Inflammatory macrophage treated with lipopolysaccharide for 4 hours (primary cell): ENCODE data around the gene ENTPD1.

Experiments used
- DNase-seq: peaks from one replicate; pipeline ENCODE4 v3.0.0-alpha.2; 2020

The ENTPD1 gene

DNA sequence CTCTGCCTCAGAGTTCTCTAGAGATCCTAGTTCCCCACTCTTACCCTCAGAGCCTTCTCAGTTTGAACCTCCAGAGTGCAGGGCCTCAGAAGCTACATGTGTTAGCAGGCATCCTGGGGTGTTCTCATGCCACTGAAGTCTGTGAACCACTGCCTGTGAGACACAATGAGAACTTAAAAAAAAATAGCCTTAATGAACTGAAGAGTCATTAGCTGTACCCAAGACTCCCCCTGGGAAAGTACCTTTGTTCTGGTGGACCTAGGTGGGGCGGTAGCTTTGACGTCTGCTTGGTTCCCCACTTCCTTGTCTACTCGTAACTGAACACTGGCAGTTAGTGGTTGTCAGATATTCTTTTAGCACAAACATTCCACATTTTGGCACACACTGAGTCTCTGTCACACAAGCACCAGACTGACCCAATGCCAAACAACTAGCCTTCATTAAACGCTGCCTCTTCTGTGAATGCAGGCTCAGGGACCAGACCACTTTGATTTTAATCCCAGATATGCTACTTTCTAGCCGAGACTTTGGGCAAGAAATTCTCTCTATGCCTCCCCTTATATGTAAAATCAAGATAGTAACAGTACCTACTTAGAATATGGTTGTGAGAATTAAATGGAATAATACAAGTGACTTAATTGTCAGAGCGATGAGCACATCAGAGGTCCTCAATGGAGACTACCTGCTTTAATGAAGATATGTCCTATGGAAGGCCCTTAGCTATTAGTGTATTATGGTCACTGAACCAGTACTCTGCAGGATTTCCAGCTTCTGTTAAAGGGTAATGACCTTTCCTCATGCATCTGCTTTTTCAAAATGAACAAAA, 76.5 kb downstream of the ENTPD1 start:
- DNase-seq: peak; percentile 11

DNA sequence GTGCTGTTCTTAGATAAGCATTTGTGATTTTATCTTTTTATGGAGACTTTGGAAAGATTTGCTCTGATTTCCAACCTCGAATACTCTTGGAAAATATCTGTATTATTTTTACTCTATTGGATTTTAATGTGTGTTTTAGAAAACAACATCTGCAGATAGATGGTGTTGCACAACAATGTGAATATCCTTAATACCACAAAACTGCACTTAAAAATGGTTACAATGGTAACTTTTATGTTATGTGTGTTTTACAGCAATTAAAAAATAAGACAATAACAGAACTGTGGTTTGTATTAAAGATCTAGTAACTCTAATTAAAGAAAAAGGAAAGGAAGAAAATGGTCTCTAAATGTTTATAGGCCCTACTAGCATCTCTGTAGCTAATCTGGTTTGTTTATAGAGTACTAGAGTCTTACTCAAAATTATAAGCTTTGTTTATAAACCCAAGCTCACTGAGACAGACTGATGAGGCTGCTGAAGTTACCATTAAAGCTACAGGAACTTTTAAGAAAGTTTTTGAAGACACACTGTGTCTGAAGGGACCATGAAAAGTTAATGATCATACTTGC, 77.2 kb downstream of the ENTPD1 start:
- no peak for DNase-seq

DNA sequence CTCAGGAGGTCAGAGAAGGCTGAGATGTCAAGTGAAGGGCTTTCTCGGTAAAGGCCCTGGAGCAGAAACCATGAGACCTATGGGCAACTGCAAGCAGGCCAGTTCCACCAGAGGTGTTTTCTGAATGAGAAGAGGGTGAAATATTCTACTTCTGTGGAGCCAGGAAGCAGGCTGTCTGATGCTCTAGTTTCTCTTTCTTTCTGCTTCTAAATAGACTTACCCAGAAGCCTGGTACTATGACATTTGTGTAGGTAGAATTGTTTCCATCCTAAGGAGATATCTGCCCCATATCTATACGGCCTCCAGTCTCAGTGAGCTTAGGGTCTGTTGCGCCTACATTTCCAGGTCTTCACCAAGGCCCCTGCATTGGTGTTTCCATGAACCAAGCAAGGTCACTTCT, 78.4 kb downstream of the ENTPD1 start:
- no peak for DNase-seq

DNA sequence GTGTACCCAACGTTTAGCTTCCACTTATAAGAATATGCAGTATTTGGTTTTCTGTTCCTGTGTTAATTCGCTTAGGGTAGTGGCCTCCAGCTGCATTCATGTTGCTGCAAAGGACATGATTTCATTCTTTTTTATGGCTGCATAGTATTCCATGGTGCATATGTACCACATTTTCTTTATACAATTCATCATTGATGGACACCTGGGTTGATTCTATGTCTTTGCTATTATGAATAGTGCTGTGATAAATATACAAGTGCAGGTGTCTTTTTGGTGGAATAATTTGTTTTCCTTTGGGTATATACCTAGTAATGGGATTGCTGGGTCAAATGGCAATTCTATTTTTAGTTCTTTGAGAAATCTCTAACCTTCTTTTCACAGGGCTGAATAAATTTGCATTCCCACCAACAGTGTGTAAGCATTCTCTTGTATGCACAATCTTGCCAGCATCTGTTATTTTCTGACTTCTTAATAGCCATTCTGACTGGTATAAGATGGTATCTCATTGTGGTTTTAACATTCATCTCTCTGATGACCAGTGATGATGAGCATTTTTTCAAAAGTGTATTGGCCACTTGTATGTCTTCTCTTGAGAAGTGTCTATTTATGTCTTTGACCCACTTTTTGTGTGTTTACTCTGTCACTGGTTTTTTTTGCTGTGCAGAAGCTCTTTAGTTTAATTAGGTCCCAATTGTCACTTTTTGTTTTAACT, 79.3 kb downstream of the ENTPD1 start:
- no peak for DNase-seq

DNA sequence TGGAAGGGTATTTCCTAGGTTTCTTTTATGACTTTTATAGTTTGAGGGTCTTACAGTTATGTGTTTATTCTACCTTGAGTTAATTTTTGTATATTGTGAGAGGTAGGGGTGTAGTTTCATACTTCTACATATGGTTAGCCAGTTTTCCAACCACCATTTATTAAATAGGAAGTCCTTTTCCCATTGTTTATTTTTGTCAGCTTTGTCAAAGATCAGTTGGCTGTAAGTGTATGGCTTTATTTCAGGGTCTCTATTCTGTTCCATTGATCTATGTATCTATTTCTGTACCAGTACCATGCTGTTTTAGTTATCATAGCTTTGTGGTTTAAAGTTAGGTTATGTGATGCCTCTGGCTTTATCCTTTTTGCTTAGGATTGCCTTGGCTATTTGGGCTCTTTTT, 79.9 kb downstream of the ENTPD1 start:
- DNase-seq: no peak

DNA sequence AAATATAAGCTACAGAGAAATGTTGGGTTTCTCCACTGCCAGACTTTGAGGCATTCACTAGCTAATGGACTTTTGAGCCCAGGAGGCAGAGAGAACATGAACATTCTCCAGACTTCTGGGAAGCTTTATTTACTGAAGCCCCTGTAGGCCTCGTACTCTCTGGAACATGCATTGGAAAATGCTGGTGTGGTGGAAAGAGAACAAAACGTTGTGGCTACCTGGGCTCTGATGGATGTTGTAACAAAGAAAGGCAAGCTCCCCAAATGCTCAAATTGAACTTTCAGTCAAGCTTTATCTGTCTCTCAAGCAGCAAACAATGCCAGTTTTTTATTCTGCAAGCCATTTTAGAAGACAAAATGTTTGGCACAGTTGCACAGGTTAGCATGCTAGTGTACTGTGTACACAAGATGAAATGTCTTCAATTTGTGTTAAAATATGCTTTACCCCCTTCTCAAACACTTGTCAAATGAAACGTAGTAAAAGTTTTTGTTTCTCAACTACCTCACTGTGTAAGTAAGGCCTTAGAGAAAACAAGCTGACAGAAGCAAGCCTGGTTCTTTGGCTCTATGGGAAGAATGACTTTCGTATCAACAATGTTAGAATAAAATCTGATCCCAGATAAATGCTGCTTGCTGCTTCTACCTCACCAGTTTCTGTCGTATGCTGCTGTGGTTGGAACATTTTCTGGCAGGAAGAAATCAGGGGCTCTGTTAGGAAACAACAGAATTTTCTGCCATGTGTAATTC, 80.8 kb downstream of the ENTPD1 start:
- DNase-seq: no peak

DNA sequence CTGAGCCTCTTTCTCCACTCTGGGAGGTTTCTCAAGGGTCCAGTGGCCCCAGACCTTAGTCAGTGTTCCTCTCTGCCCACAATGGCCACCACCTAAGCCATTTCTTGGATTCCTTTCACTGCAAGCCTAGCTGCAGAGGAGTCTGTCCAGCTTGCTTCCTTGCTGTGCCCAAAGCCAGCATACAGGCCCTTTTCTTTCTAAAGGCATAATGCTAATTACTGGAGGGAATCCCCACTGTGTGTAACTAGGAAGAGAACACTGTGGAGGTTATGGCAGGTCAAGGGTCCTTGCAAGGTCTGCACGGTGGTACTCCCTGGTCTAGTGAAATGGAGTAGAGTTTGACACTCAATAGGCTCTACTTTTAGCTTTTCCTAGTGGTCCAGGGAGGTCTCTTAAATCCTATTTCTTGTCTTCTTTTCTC, 81.4 kb downstream of the ENTPD1 start:
- peak; percentile 70 for DNase-seq

DNA sequence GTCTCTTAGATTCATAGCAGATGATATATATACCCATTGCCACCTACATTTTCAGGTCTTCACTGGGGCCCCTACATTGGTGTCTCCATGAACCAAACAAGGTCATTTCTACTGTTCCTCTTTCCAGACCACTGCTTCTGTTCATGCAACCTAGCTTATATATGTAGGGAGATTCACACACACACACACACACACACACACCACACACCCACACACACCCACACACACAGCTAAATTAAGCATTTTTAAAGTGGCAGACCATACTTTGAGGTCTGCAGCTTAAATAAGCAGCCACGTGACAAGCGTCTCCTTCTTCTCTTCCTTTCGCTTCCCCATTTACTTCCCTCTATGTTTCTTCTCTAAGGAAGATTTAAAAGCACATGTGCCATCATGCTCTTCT, 81.8 kb downstream of the ENTPD1 start:
- peak; percentile 80 for DNase-seq

DNA sequence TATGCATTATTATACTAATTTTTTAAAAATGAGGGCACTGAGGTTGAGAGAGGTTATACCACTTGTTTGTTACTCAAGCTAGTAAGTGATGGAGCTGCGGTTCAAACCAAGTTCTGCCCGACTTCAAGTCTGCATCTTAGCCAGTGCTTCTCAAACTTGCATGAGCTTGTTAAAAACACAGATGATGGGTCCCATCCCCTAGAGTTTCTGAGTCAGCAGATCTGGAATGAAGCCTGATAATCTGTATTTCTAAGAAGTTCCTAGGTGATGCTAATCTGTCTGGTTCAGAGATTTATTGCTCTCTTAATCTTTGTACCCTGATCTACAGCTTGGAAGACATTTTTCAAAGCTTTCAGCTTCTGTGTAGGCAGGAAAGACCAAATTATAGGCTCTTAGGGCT, 84.2 kb downstream of the ENTPD1 start:
- no peak for DNase-seq

DNA sequence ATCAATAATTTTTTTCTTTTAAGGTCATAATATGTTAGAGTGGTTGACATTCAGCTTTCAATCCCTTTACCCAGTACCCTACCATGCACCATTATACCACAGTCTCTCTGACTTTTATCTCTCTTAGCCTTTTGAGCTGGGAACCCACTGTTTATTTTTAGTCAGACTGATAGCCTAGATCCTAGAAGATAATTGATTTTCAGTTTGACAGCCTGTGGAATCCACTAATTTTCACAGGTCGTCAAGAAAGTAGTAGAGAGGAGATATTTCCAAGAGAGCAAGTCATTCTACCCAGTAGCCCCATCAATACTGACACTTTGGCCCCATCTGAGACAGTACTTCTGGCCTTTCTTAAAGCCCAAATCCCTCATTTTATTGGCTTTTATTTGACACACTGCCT, 84.7 kb downstream of the ENTPD1 start:
- DNase-seq: no peak

DNA sequence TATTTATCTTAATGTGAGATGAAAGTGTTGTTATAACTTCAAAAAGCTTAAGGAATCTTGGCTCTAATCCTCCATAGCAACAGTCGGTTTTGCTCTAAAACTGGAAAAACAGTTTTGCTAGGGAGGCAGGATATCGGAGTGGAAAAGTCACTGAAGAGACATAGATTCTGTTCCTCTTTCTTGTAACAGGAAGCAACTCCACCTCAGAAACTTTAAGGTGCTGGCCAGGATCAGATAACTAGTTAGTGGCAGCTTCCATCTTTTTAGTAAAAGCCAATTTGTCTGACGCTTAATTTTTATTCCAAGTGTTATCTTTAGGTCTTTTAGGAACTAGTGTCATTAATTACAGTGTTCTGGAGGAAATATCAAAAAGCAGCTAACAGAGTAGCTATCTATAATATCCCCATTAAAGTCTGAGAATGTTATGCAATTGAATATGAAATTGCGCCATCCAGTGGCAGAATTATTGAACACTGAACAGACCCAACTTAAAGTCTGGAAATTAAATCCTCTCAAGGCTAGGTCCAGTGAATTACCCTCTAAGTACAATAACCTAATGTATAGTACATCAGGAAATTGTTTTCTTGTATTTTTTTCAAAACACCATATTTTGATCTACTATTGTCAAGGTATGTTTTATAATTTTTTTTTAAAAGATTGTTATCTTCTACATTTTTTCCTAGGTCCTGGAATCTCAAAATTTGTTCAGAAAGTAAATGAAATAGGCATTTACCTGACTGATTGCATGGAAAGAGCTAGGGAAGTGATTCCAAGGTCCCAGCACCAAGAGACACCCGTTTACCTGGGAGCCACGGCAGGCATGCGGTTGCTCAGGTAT, 85.9 kb downstream of the ENTPD1 start:
- DNase-seq: peak; percentile 61

DNA sequence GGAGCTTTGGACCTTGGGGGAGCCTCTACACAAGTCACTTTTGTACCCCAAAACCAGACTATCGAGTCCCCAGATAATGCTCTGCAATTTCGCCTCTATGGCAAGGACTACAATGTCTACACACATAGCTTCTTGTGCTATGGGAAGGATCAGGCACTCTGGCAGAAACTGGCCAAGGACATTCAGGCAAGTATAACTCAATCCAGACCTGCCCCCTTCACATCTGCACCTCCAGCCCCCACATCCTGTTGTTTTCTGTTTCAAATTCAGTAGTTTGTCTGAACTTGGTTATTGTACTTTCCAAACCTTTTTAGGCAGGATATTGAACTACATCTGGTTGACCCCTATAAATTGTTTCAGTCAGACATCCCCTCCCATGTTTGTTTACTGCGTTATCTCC, 89.4 kb downstream of the ENTPD1 start:
- no peak for DNase-seq

DNA sequence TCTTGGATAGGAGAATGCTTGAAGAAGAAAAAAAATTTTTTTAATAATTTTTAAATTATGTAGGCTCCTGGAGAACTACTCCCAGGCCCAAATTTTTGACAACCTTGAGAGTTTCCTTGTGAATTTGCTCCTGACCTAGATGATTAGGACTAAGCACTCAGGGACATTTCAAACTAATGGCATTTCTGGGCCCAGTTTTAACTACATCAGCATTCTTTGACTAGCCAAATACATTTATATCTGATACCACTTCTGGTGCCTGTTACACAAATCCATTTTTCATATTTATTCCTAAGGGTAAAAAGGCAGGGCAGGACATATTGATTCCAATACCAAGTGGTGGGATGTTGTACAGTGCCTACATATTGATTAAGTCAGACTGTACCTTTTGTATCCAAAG, 91.0 kb downstream of the ENTPD1 start:
- DNase-seq: no peak

DNA sequence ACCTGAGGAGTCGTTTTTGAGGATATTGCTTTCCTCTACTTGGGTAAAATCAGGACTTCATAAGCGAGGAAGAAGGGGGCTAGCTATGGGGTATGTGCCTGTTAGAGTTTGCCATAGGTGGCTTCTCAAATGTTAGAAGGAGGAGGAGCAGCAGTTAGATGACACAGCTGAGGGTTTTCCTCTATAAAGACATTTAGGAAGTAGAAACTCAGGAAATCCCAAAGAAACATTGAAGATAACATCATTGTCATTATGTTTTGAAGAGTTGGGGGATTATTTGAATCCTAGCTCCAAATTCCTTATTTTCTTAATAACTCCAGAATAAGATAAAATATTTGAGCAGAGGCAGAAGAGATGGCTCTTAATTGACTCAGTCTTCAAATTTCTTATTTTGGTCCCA, 92.9 kb downstream of the ENTPD1 start:
- DNase-seq: peak; percentile 25

DNA sequence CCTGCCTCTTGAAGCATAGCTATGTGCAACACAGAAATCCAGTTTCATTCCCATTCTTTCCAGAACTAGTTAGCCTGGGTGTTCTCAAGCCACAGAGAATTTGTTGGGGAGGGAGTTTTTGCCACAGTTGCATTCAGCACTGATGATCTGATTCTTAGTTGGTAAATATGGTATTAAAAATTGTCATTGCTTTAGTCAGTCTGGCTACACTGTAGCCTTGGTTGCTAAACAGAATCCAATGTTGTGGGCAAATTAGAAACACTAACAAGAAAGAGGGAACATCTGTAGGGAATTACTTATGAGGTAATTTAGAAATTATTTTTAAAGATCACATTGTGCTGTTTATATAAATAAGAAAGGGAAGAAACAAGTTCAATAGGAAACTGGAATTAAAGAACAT, 94.8 kb downstream of the ENTPD1 start:
- DNase-seq: no peak

DNA sequence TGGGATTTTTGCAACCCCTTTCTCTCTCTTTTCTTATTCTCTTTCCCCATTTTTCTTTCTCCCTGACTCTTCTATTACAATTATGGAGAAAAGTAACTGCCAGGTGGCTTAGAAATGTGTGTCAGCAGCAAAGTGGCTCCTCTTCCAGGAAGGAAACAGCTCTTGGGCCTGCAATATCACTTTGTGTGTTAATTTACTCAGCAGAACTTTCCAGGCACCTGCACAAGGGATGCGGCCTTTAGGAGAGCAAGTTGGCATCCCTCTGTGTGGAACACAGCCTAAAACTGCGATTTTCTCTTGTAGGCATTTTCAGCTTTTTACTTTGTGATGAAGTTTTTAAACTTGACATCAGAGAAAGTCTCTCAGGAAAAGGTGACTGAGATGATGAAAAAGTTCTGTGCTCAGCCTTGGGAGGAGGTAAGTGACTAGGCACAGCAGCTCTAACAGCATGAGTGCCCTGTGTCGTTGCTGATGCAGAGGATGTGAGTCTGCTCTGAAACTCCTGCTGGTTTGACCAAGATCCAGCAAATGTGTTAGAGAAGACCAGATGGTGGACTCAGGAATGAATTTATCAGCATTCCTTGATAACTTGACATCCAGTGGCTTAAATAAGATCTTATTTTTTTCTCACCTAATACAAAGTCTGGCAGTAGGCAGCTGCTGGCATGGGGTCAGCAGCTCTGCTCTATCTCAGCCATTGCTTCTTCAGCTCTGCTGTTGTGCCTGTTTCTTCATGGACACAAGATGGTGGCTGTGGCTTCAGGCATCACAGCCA, 104.4 kb downstream of the ENTPD1 start:
- DNase-seq: no peak

DNA sequence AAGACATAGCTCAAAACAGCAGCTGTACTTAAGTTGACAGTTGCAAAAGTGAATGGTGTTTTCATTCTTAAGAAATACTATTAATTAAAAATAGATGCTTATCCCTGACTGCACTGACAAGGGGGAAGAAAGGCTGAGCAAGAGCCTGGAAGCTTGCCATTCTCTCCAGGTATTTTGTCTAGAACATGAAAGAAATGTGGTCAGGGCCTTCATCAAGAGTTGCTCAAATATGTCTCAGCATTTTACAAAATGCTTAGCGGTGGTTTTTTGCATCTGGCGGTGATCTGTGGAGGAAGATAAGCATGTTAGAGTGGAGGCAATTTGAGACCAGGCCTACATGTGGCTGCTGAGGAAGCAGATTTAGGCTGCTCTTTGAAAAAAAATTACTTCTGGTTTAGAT, 105.4 kb downstream of the ENTPD1 start:
- no peak for DNase-seq

DNA sequence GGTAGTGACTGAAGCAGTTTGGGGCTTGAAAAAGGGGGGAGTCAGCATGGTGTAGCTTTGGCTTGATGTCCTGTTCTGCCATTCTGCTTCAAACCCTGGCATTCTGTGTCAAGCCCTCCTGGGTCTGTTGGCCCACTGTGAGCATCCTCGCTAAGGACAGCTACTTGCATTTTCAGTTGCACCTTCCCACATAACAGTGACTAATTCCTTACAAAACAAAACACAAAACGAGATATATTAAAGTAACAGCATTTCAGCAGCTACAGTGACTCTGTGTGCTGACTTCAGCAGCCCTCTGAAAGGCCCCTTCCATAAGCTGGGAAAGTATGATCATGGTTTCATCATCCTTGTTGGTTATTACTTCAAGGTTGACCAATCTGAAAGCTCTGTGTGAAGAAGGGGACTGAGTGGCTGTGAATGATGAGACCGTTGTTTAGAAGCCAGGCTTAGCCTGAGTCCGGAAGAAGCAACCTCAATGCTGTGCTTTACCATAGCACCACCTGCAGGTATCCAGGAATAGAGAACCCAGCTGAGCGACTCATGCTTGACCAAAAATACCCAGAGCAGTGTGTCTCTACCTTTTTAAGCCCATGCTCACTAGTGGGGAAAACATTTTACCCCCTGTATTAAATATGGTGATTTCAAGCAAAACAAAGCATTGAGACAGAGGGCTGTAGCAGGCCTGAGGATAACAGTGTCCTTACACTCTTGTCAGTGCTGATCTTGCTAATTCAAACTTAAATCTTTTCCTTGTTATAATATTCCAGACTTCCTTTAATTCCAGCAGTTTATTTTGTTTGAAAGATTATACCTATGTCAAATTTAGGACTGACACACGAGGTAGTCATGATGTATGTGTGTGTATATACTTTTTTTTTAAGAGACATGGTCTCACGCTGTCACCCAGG, 109.2 kb downstream of the ENTPD1 start:
- DNase-seq: peak; percentile 75

DNA sequence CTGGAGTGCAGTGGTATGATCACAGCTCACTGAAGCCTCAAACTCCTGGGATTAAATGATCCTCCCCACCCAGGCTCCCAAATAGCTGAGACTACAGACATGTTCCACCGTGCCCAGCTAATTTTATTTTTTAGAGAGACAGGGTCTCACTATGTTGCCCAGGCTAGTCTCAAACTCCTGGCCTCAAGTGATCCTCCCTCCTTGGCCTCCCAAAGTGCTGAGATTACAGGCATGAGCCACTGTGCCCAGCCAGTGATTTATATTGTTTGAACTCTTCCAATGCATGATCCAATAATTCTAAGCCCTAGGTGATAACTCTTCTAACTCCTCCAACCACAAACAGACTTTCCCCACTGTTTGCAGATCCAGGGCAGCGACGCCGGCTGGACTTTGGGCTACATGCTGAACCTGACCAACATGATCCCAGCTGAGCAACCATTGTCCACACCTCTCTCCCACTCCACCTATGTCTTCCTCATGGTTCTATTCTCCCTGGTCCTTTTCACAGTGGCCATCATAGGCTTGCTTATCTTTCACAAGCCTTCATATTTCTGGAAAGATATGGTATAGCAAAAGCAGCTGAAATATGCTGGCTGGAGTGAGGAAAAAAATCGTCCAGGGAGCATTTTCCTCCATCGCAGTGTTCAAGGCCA, 110.0 kb downstream of the ENTPD1 start:
- no peak for DNase-seq

DNA sequence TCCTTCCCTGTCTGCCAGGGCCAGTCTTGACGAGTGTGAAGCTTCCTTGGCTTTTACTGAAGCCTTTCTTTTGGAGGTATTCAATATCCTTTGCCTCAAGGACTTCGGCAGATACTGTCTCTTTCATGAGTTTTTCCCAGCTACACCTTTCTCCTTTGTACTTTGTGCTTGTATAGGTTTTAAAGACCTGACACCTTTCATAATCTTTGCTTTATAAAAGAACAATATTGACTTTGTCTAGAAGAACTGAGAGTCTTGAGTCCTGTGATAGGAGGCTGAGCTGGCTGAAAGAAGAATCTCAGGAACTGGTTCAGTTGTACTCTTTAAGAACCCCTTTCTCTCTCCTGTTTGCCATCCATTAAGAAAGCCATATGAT, 110.5 kb downstream of the ENTPD1 start:
- no peak for DNase-seq
